Natural killer cell (primary cell): ENCODE measurements around the gene NUDCD3. TPM values are rescaled to one million over a fixed set of nuclear protein-coding genes. Genes with fewer than 3 reads are reported as not detected.

Source experiments
- ATAC-seq, 3 donors: fragments of 150-1000 bp in 2 of 3; fragments of 200-7000 bp in 1 of 3; cut with Tn5 transposase; 1 replicate in 1 of 3; 2 replicates in 2 of 3; pipeline ENCODE4 v1.10.0; 2021; ENCODE audit warnings: mild to moderate bottlenecking in 2 of 3, moderate library complexity in 2 of 3
- DNase-seq, 2 donors: peaks; one replicate each; pipeline versions ENCODE4 v3.0.0 to v3.0.0-alpha.2; 2013 to 2021; ENCODE audit warnings: mixed read lengths in 1 of 2
- H3K27ac ChIP-seq: one replicate; pipeline ENCODE4 v1.5.1; 2013; ENCODE audit warnings: mild to moderate bottlenecking, low read length
- H3K27me3 ChIP-seq: one replicate; pipeline ENCODE4 v1.6.1; 2013; ENCODE audit warnings: low read length; ENCODE audit not compliant: control insufficient read depth, insufficient read depth
- H3K36me3 ChIP-seq: one replicate; pipeline ENCODE4 v1.6.1; 2013; ENCODE audit warnings: low read length; ENCODE audit not compliant: control insufficient read depth, insufficient read depth
- H3K4me1 ChIP-seq: one replicate; pipeline ENCODE4 v1.6.1; 2013; ENCODE audit warnings: low read length; ENCODE audit not compliant: control insufficient read depth, insufficient read depth
- H3K4me3 ChIP-seq: one replicate; pipeline ENCODE4 v1.5.1; 2013; ENCODE audit warnings: low read length
- H3K9me3 ChIP-seq: one replicate; pipeline ENCODE4 v1.6.1; 2013; ENCODE audit warnings: low read length; ENCODE audit not compliant: control insufficient read depth, insufficient read depth
- H3K27ac Mint-ChIP-seq, 2 donors: one replicate each; pipeline ENCODE4 v1.8.0; 2022; ENCODE audit warnings: mild to moderate bottlenecking in 2 of 2, mixed read lengths in 2 of 2, moderate library complexity in 1 of 2
- H3K27me3 Mint-ChIP-seq, 2 donors: one replicate each; pipeline ENCODE4 v1.8.0; 2022; ENCODE audit warnings: low read depth in 2 of 2, mixed read lengths in 2 of 2
- H3K36me3 Mint-ChIP-seq: one replicate; pipeline ENCODE4 v1.8.0; 2022; ENCODE audit warnings: mixed read lengths
- H3K4me1 Mint-ChIP-seq, 2 donors: one replicate each; pipeline ENCODE4 v1.8.0; 2022; ENCODE audit warnings: mixed read lengths in 2 of 2
- H3K4me3 Mint-ChIP-seq: one replicate; pipeline ENCODE4 v1.8.0; 2022; ENCODE audit warnings: mild to moderate bottlenecking, moderate library complexity, mixed read lengths
- H3K9me3 Mint-ChIP-seq, 2 donors: one replicate each; pipeline ENCODE4 v1.8.0; 2022; ENCODE audit warnings: mixed read lengths in 2 of 2
- WGBS: methylation state at CpG from one replicate; pipeline ENCODE4 v1.1.7; 2013; ENCODE audit warnings: missing lambda C conversion rate; ENCODE audit not compliant: insufficient coverage; 5-methylcytosine and 5-hydroxymethylcytosine counted together
- intact Hi-C: fragments of 100-400 bp; cut with micrococcal nuclease; formaldehyde crosslinking; loops from one replicate; pipeline ENCODE4 v1.14.2; 2022
- total RNA-seq, 4 donors: library from RNA; stranded (reverse); fragments of 120-200 nt in 1 of 4; gene quantifications; one replicate each; pipeline versions ENCODE4 v1.2.3 to v1.2.4, GENCODE V29; 2013 to 2022
- TF ChIP-seq, protein P1 (sequence below): fragments of 200-600 bp; IDR thresholded peaks from one replicate; pipeline ENCODE4 v1.8.0; 2022; ENCODE audit warnings: antibody characterized with exemption

Gene NUDCD3
- total RNA-seq, 3 donors from 2014 or later (not counting 1 experiment from before 2014, with no cell fraction given), result 50.1 to 79.9 (median 68.7) TPM

GRCh38 chr7:44388089-44388970 is 102.1 kb downstream of the NUDCD3 start:
- Mint-ChIP-seq H3K27ac (no peak overlapping the region), H3K9me3 (no peaks in the 10 kb centered on the region), H3K4me3 (no peak overlapping the region), H3K36me3 (peaks cover 18% of the 10 kb centered on the region), H3K4me1 (peaks cover 6 to 8% of the 10 kb centered on the region in 2 donors), H3K27me3 (no peaks in the 10 kb centered on the region)
- no peak for DNase-seq
- no peaks in the 10 kb centered on the region for H3K4me1 ChIP-seq
- ATAC-seq, result no peak
- no peak overlapping the region for H3K27ac ChIP-seq
- intact Hi-C loops, result no loop called here
- H3K4me3 ChIP-seq, result no peak overlapping the region
- H3K27me3 ChIP-seq, result no peaks in the 10 kb centered on the region
- H3K36me3 ChIP-seq, result peaks cover 57% of the 10 kb centered on the region
- 95% methylated on average over 14 of the region's 14 CpGs for WGBS
- no peaks in the 10 kb centered on the region for H3K9me3 ChIP-seq
- TF ChIP-seq, protein P1, sequence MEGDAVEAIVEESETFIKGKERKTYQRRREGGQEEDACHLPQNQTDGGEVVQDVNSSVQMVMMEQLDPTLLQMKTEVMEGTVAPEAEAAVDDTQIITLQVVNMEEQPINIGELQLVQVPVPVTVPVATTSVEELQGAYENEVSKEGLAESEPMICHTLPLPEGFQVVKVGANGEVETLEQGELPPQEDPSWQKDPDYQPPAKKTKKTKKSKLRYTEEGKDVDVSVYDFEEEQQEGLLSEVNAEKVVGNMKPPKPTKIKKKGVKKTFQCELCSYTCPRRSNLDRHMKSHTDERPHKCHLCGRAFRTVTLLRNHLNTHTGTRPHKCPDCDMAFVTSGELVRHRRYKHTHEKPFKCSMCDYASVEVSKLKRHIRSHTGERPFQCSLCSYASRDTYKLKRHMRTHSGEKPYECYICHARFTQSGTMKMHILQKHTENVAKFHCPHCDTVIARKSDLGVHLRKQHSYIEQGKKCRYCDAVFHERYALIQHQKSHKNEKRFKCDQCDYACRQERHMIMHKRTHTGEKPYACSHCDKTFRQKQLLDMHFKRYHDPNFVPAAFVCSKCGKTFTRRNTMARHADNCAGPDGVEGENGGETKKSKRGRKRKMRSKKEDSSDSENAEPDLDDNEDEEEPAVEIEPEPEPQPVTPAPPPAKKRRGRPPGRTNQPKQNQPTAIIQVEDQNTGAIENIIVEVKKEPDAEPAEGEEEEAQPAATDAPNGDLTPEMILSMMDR, result no peak

GRCh38 chr7:44387389-44387788 is 103.1 kb downstream of the NUDCD3 start:
- H3K27ac Mint-ChIP-seq, result no peak overlapping the region

DNA sequence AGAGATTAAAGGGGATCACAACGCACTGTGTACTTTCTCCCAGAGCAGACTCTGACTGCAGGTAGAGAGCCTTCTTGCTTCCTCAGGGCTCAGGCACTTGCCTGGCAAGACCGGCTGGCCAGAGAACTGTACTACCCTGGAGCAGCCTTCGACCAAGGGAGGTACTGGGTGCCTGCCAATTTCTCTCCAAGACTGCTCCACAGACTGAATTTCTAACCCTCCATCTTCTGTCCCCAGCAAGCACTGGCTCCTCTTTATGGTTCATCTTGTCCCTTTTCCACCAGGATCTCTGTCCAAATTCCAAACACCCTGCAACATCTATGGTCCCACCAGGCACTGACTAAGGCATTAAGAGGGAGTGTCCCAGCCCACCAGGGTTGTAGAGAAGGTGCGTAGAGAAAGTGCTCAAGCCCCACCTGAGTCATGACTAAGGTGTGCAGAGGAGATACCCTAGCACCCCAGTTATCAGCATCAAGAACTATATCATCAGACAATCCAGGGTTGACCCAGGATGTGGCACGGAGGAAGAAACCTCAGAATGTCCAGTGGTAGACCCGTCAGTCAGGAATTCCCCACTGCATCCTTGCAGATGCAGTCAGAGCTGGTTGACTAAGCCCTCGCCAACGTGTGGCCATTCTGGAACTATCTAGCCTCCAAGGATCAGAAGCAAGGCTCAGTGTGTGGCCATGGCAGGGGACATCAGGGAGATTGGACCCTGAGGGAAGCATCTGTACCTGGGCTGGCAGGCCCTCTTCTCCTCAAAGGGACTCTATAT is 104.1 kb downstream of the NUDCD3 start:
- ATAC-seq (no peak), DNase-seq (no peak)
- H3K27me3 ChIP-seq, result no peaks in the 10 kb centered on the region
- H3K27ac Mint-ChIP-seq, result no peak overlapping the region
- TF ChIP-seq, protein P1, result no peak
- H3K4me3 Mint-ChIP-seq, result no peak overlapping the region
- H3K36me3 Mint-ChIP-seq, result peaks cover 18% of the 10 kb centered on the region
- intact Hi-C loops, result no loop called here
- no peaks in the 10 kb centered on the region for H3K4me1 ChIP-seq
- no peak overlapping the region for H3K27ac ChIP-seq
- no peaks in the 10 kb centered on the region for H3K9me3 Mint-ChIP-seq
- H3K4me1 Mint-ChIP-seq, result peaks cover 5 to 6% of the 10 kb centered on the region in 2 donors
- no peaks in the 10 kb centered on the region for H3K27me3 Mint-ChIP-seq
- no peaks in the 10 kb centered on the region for H3K9me3 ChIP-seq
- H3K4me3 ChIP-seq, result no peak overlapping the region
- peaks cover 46% of the 10 kb centered on the region for H3K36me3 ChIP-seq
- WGBS, result 96% methylated on average over 8 of the region's 8 CpGs

More at GRCh38 chr7:44387389-44387788, 103.1 kb downstream of the NUDCD3 start:
- DNase-seq (no peak), ATAC-seq (no peak)
- Histone ChIP-seq H3K4me1 (no peaks in the 10 kb centered on the region), H3K27me3 (no peaks in the 10 kb centered on the region), H3K9me3 (no peaks in the 10 kb centered on the region), H3K36me3 (peaks cover 55% of the 10 kb centered on the region), H3K4me3 (no peak overlapping the region), H3K27ac (no peak overlapping the region)
- H3K36me3 Mint-ChIP-seq, result peaks cover 18% of the 10 kb centered on the region
- H3K4me3 Mint-ChIP-seq, result no peak overlapping the region
- intact Hi-C loops, result no loop called here
- H3K9me3 Mint-ChIP-seq, result no peaks in the 10 kb centered on the region
- 88% methylated on average over 2 of the region's 2 CpGs for WGBS
- TF ChIP-seq, protein P1, result no peak
- H3K27me3 Mint-ChIP-seq, result no peaks in the 10 kb centered on the region
- H3K4me1 Mint-ChIP-seq, result peaks cover 5 to 6% of the 10 kb centered on the region in 2 donors
